ENCODE data around the gene WNT6. TPM values are rescaled to one million over a fixed set of nuclear protein-coding genes. Genes with fewer than 3 reads are reported as not detected.

The WNT6 gene
- total RNA-seq (2022; extraction: Qiagen RNA extraction; ENCODE audit: low read depth) = 0.14 to 0.36 TPM (median 0.26 TPM) in 5 replicates

GRCh38 chr2:218859556-218859987, at the start of gene WNT6:
TSS of gene WNT6 (plus strand) at chr2:218859805. CDS start at chr2:218860038, 233 bp downstream.

DNA sequence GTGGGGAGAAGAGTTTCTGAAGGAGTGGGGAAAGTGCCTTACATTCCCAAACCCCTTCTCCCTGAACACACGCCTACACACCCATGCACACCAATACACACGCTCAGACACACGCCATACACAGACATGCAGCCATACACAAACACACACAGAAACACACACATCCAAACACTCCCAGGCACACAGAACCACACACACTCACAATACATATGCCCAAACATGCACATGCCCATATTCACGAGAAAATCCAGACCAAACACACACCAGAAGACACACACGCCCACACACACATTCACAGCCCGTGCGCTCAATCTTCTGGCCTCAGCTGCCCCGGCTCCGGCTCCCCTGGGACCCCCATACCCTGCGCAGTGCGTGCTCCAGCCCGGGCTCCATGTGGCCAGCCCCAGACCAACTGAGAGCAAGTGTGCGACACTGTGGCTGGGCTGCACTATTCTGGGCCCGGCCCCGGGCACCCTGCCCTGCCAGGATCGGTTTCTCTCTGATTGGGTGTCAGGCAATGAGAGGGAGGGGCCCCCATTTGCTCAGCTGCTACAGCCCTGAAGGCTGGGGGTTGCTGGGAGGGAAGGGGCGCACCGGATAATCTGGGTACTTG, 28.1 kb upstream of the WNT6 start, which contains the start of gene PRKAG3:
Gene PRKAG3, minus strand, starts transcription at position 426 of the 613 bp plus-strand sequence.

DNA sequence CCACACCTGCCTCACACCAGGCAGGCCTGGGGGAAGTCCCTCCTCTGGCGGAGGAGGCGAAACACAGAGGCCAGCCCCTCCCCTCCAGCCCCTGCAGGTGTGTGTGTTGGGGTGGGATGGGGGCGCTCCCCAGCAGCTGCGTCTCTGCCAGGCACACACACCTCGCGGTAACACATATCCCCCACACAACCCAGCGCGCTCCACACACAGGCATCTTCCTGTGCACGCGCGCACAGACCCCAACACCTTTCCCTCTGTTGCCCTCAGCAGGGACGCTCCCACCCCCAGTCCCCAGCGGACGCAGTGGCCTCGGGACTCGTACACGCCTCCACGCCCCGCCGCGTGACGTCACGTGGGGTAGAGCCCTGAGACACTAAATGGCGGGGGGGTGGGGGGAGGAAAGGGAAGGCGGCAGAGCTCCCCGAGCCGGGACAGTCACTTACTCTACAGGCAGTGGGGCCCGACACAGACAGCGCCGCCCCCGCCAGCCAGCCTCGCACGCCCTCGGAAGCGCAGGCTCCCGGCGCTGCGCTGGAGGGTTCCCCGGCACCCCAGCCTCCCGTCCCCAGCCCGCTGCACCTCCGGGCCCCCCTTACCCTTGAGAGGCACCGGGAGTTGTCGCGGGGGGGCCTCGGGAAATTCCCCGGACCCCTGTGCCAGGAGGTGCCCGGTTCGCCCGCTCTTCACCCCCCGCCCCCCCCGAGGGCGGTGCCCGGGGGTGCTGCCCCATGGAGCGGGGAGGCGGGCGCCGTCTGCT, 20.7 kb downstream of the WNT6 start, which contains the start of gene WNT10A:
Gene WNT10A, plus strand, starts transcription at position 751 of the 757 bp plus-strand sequence. CDS start 144 bp downstream, outside the sequence.

Other genes starting within 250 kb of the WNT6 start
- 12.4 to 18.9 TPM (median 17.5 TPM) in 5 replicates for gene ZNF142, start 200.2 kb upstream of the WNT6 start, total RNA-seq (2022; extraction: Qiagen RNA extraction; ENCODE audit: low read depth)
- 38.3 to 52.9 TPM (median 45.0 TPM) in 5 replicates for gene BCS1L, start 200.1 kb upstream of the WNT6 start, total RNA-seq (2022; extraction: Qiagen RNA extraction; ENCODE audit: low read depth)
- gene RNF25, start 187.8 kb upstream of the WNT6 start, total RNA-seq (2022; extraction: Qiagen RNA extraction; ENCODE audit: low read depth) = 46.9 to 55.8 TPM (median 48.2 TPM) in 5 replicates
- gene STK36, start 187.7 kb upstream of the WNT6 start, total RNA-seq (2022; extraction: Qiagen RNA extraction; ENCODE audit: low read depth) = 8.6 to 11.9 TPM (median 10.5 TPM) in 5 replicates
- 22.1 to 27.1 TPM (median 25.3 TPM) in 5 replicates for gene TTLL4, start 149.0 kb upstream of the WNT6 start, total RNA-seq (2022; extraction: Qiagen RNA extraction; ENCODE audit: low read depth)
- gene CYP27A1, start 77.7 kb upstream of the WNT6 start, total RNA-seq (2022; extraction: Qiagen RNA extraction; ENCODE audit: low read depth) = 0.11 to 0.32 TPM (median 0.15 TPM) in 5 replicates
- not detected in 5 replicates for gene PRKAG3, start 28.0 kb upstream of the WNT6 start, total RNA-seq (2022; extraction: Qiagen RNA extraction; ENCODE audit: low read depth)
- 0.07 to 0.23 TPM in 2 of 5 replicates, not detected in the others for gene WNT10A, start 21.0 kb downstream of the WNT6 start, total RNA-seq (2022; extraction: Qiagen RNA extraction; ENCODE audit: low read depth)
- 3.2 to 6.1 TPM (median 5.3 TPM) in 5 replicates for gene CDK5R2, start 99.9 kb downstream of the WNT6 start, total RNA-seq (2022; extraction: Qiagen RNA extraction; ENCODE audit: low read depth)
- gene FEV, start 125.4 kb downstream of the WNT6 start, total RNA-seq (2022; extraction: Qiagen RNA extraction; ENCODE audit: low read depth) = not detected in 5 replicates
- gene CRYBA2, start 133.6 kb downstream of the WNT6 start, total RNA-seq (2022; extraction: Qiagen RNA extraction; ENCODE audit: low read depth) = not detected in 5 replicates
- 0.14 to 0.21 TPM (median 0.18 TPM) in 4 of 5 replicates, not detected in the other for gene CFAP65, start 181.7 kb downstream of the WNT6 start, total RNA-seq (2022; extraction: Qiagen RNA extraction; ENCODE audit: low read depth)
- gene IHH, start 201.1 kb downstream of the WNT6 start, total RNA-seq (2022; extraction: Qiagen RNA extraction; ENCODE audit: low read depth) = 0.13 to 0.45 TPM (median 0.31 TPM) in 5 replicates